RWPE2 (cell line): ENCODE results near the gene CDKN2C.

ENCODE experiments used
- ATAC-seq: fragments of 200-7000 bp; cut with Tn5 transposase; 3 replicates; pipeline ENCODE4 v1.9.1; 2021; ENCODE audit warnings: low read depth
- DNase-seq: peaks from one replicate; pipeline ENCODE4 v3.0.0-alpha.2; 2020; ENCODE audit warnings: low spot score
- H3K27ac ChIP-seq: fragments of 450-650 bp; 2 replicates; pipeline ENCODE4 v1.5.1; 2017; ENCODE audit warnings: mild to moderate bottlenecking; ENCODE audit not compliant: poor library complexity, severe bottlenecking
- H3K27me3 ChIP-seq: fragments of 250-450 bp; sonication (Bioruptor Pico); 2 replicates; pipeline ENCODE4 v1.5.1; 2021; ENCODE audit warnings: mild to moderate bottlenecking, moderate library complexity; ENCODE audit not compliant: insufficient read depth, poor library complexity, severe bottlenecking
- H3K36me3 ChIP-seq: fragments of 250-450 bp; sonication (Bioruptor Pico); 2 replicates; pipeline ENCODE4 v1.5.1; 2020; ENCODE audit warnings: low read depth, mild to moderate bottlenecking, moderate library complexity
- H3K4me1 ChIP-seq: fragments of 250-450 bp; sonication (Bioruptor Pico); 2 replicates; pipeline ENCODE4 v1.5.1; 2021; ENCODE audit warnings: mild to moderate bottlenecking, moderate library complexity; ENCODE audit not compliant: insufficient read depth, poor library complexity, severe bottlenecking
- H3K4me3 ChIP-seq: fragments of 250-450 bp; sonication (Bioruptor Pico); 2 replicates; pipeline ENCODE4 v1.5.1; 2021; ENCODE audit warnings: mild to moderate bottlenecking, moderate library complexity; ENCODE audit not compliant: severe bottlenecking
- H3K9me3 ChIP-seq: fragments of 250-450 bp; sonication (Bioruptor Pico); 2 replicates; pipeline ENCODE4 v1.5.1; 2021; ENCODE audit warnings: mild to moderate bottlenecking, moderate library complexity; ENCODE audit not compliant: severe bottlenecking
- CTCF ChIP-seq: fragments of 450-650 bp; IDR thresholded peaks from one replicate; pipeline ENCODE4 v1.5.1; 2017; ENCODE audit warnings: mild to moderate bottlenecking, moderate library complexity; ENCODE audit not compliant: poor library complexity, severe bottlenecking

CDKN2C gene

GRCh38 chr1:50971748-50972305 lies 1.8 kb downstream of the CDKN2C start:
- ATAC-seq = no peak
- Histone ChIP-seq H3K27me3 (no peaks in the 10 kb centered on the region), H3K4me1 (peaks cover 5% of the 10 kb centered on the region), H3K36me3 (no peaks in the 10 kb centered on the region), H3K9me3 (no peaks in the 10 kb centered on the region), H3K4me3 (peak overlapping the region; percentile 54), H3K27ac (no peak overlapping the region)
- DNase-seq = no peak
- TF ChIP-seq CTCF = no peak

GRCh38 chr1:50972766-50973165 lies 2.7 kb downstream of the CDKN2C start:
- Histone ChIP-seq H3K36me3 (no peaks in the 10 kb centered on the region), H3K9me3 (no peaks in the 10 kb centered on the region), H3K4me3 (no peak overlapping the region), H3K27ac (no peak overlapping the region), H3K27me3 (no peaks in the 10 kb centered on the region), H3K4me1 (peaks cover under 1% of the 10 kb centered on the region)
- DNase-seq = no peak
- TF ChIP-seq CTCF = no peak
- no peak for ATAC-seq

GRCh38 chr1:50973255-50973654 lies 3.2 kb downstream of the CDKN2C start:
- no peak for ATAC-seq
- Histone ChIP-seq H3K27me3 (no peaks in the 10 kb centered on the region), H3K9me3 (no peaks in the 10 kb centered on the region), H3K4me3 (no peak overlapping the region), H3K27ac (no peak overlapping the region), H3K4me1 (no peaks in the 10 kb centered on the region), H3K36me3 (no peaks in the 10 kb centered on the region)
- no peak for DNase-seq
- TF ChIP-seq CTCF = no peak

- Histone ChIP-seq H3K4me3 (no peak overlapping the region), H3K4me1 (no peaks in the 10 kb centered on the region), H3K9me3 (no peaks in the 10 kb centered on the region), H3K27ac (no peak overlapping the region), H3K36me3 (no peaks in the 10 kb centered on the region), H3K27me3 (no peaks in the 10 kb centered on the region)
- ATAC-seq (no peak), DNase-seq (no peak)
- no peak for TF ChIP-seq CTCF
Measured at GRCh38 chr1:50973875-50974617, 4.0 kb downstream of the CDKN2C start.

GRCh38 chr1:50974618-50974935 lies 4.5 kb downstream of the CDKN2C start:
- H3K27ac ChIP-seq = no peak overlapping the region
- no peak for TF ChIP-seq CTCF
- no peak overlapping the region for H3K4me3 ChIP-seq
- no peaks in the 10 kb centered on the region for H3K9me3 ChIP-seq
- DNase-seq (no peak), ATAC-seq (no peak)
- H3K36me3 ChIP-seq = no peaks in the 10 kb centered on the region
- H3K27me3 ChIP-seq = no peaks in the 10 kb centered on the region
- no peaks in the 10 kb centered on the region for H3K4me1 ChIP-seq
